Lung (tissue), 12 donors: ENCODE measurements around the gene CYP19A1. TPM values are rescaled to one million over a fixed set of nuclear protein-coding genes. Genes with fewer than 3 reads are reported as not detected.

ENCODE experiments used
- ATAC-seq: fragments of 200-7000 bp; cut with Tn5 transposase; one replicate; pipeline ENCODE4 v1.9.1; 2020; ENCODE audit warnings: moderate number of reproducible peaks; ENCODE audit not compliant: insufficient read depth, low FRiP score
- DNase-seq, 3 donors: peaks; one replicate each; pipeline ENCODE4 v3.0.0-alpha.2; 2013 to 2017
- H3K27ac ChIP-seq, 2 donors: one replicate each; pipeline ENCODE4 v1.5.1; 2013; ENCODE audit warnings: mild to moderate bottlenecking in 2 of 2, moderate library complexity in 2 of 2, control low read depth in 1 of 2, inconsistent platforms in 1 of 2, low read depth in 1 of 2, low read length in 1 of 2
- H3K27me3 ChIP-seq, 3 donors: one replicate each; pipeline ENCODE4 v1.5.1; 2013; ENCODE audit warnings: low read length in 2 of 3; ENCODE audit not compliant: control insufficient read depth in 3 of 3, insufficient read depth in 3 of 3
- H3K36me3 ChIP-seq, 4 donors: one replicate each; pipeline ENCODE4 v1.5.1; 2013; ENCODE audit warnings: low read length in 4 of 4, mild to moderate bottlenecking in 1 of 4, moderate library complexity in 1 of 4; ENCODE audit not compliant: control insufficient read depth in 4 of 4, insufficient read depth in 4 of 4
- H3K4me1 ChIP-seq, 5 donors: one replicate each; pipeline ENCODE4 v1.5.1; 2013; ENCODE audit warnings: low read length in 5 of 5, mild to moderate bottlenecking in 2 of 5, moderate library complexity in 1 of 5; ENCODE audit not compliant: control insufficient read depth in 5 of 5, insufficient read depth in 5 of 5
- H3K4me3 ChIP-seq: one replicate; pipeline ENCODE4 v1.5.1; 2013; ENCODE audit warnings: mild to moderate bottlenecking, control low read depth, moderate library complexity
- H3K9ac ChIP-seq, 2 donors: one replicate each; pipeline ENCODE4 v1.5.1; 2013; ENCODE audit warnings: low read length in 2 of 2, control low read depth in 1 of 2; ENCODE audit not compliant: insufficient read depth in 1 of 2
- H3K9me3 ChIP-seq, 4 donors: one replicate each; pipeline ENCODE4 v1.5.1; 2013; ENCODE audit warnings: low read length in 3 of 4, mild to moderate bottlenecking in 1 of 4, moderate library complexity in 1 of 4; ENCODE audit not compliant: control insufficient read depth in 4 of 4, insufficient read depth in 3 of 4
- CTCF ChIP-seq: IDR thresholded peaks from 2 replicates; pipeline ENCODE4 v1.5.1; 2012; ENCODE audit warnings: mild to moderate bottlenecking; ENCODE audit errors: control extremely low read depth, extremely low read depth
- WGBS, 2 donors: extraction: QIAGEN DNeasy Blood & Tissue Kit; methylation state at CpG; one replicate each; pipeline ENCODE4 v1.1.7; 2013; 5-methylcytosine and 5-hydroxymethylcytosine counted together
- polyA plus RNA-seq, 2 donors: library from polyadenylated mRNA; stranded (reverse); fragments of 200-250 nt; gene quantifications; one replicate each; pipeline ENCODE4 v1.2.1, GENCODE V29; 2013
- total RNA-seq, 2 donors: library from RNA; depleted of rRNA in 1 of 2; stranded (reverse); fragments of >200 nt in 1 of 2; gene quantifications; one replicate each; pipeline ENCODE4 v1.2.1, GENCODE V29; 2014 to 2021
- donor health status: control.
- donor health status: control.
- donor health status: Bipolar disorder and iron deficiency.
- donor health status: healthy.
- donor health status: DM: yes; HTN: yes; CAD: no.

CYP19A1 gene
- total and polyA plus RNA-seq, 4 donors, result 0.37 to 9.6 (median 2.4) TPM

GRCh38 chr15:51380999-51381806 is 42.8 kb upstream of the CYP19A1 start:
- Histone ChIP-seq H3K27ac (no peak overlapping the region), H3K36me3 (no peaks in the 10 kb centered on the region), H3K9ac (no peak overlapping the region), H3K4me3 (no peak overlapping the region), H3K9me3 (no peaks in the 10 kb centered on the region), H3K4me1 (peaks cover 0 to 5% (median 0%) of the 10 kb centered on the region in 5 donors), H3K27me3 (no peaks in the 10 kb centered on the region)
- 30 to 36% methylated on average over 14 of the region's 14 CpGs for WGBS, 2 donors
- TF ChIP-seq CTCF, result peak; percentile 88
- peak; percentile 75 for ATAC-seq
- DNase-seq, result peak; percentile 64 to 79 (median 72)

GRCh38 chr15:51379390-51379789 is 41.0 kb upstream of the CYP19A1 start:
- H3K36me3 ChIP-seq, result no peaks in the 10 kb centered on the region
- DNase-seq (no peak), ATAC-seq (no peak)
- H3K27me3 ChIP-seq, result no peaks in the 10 kb centered on the region
- H3K4me1 ChIP-seq, result peaks cover 0 to 5% (median 0%) of the 10 kb centered on the region in 5 donors
- no peaks in the 10 kb centered on the region for H3K9me3 ChIP-seq
- WGBS, 2 donors, result 69 to 86% methylated on average over 4 of the region's 4 CpGs
- H3K27ac ChIP-seq, result no peak overlapping the region
- H3K9ac ChIP-seq, result no peak overlapping the region
- TF ChIP-seq CTCF, result no peak
- no peak overlapping the region for H3K4me3 ChIP-seq

- WGBS, 2 donors, result 71 to 73% methylated on average over 4 of the region's 4 CpGs
- H3K4me3 ChIP-seq, result no peak overlapping the region
- no peak overlapping the region for H3K9ac ChIP-seq
- H3K27ac ChIP-seq, result no peak overlapping the region
- peak in 1 of 3 donors; percentile 61 for DNase-seq
- no peak for ATAC-seq
- H3K4me1 ChIP-seq, result peaks cover 0 to 5% (median 0%) of the 10 kb centered on the region in 5 donors
- TF ChIP-seq CTCF, result no peak
- no peaks in the 10 kb centered on the region for H3K9me3 ChIP-seq
- H3K36me3 ChIP-seq, result no peaks in the 10 kb centered on the region
- H3K27me3 ChIP-seq, result no peaks in the 10 kb centered on the region
Observed at GRCh38 chr15:51378406-51378805, 40.0 kb upstream of the CYP19A1 start.
